Femur (tissue), 1 donor: ENCODE results near the gene TBC1D23.
"Not testable (repeated sequence)": the region's sequence is repeated elsewhere in the genome, so short reads cannot be mapped to it uniquely, and the experiment has no call there.

ENCODE experiments used
- DNase-seq: peaks from one replicate; pipeline ENCODE4 v3.0.0-alpha.2; 2017

Gene TBC1D23

DNA sequence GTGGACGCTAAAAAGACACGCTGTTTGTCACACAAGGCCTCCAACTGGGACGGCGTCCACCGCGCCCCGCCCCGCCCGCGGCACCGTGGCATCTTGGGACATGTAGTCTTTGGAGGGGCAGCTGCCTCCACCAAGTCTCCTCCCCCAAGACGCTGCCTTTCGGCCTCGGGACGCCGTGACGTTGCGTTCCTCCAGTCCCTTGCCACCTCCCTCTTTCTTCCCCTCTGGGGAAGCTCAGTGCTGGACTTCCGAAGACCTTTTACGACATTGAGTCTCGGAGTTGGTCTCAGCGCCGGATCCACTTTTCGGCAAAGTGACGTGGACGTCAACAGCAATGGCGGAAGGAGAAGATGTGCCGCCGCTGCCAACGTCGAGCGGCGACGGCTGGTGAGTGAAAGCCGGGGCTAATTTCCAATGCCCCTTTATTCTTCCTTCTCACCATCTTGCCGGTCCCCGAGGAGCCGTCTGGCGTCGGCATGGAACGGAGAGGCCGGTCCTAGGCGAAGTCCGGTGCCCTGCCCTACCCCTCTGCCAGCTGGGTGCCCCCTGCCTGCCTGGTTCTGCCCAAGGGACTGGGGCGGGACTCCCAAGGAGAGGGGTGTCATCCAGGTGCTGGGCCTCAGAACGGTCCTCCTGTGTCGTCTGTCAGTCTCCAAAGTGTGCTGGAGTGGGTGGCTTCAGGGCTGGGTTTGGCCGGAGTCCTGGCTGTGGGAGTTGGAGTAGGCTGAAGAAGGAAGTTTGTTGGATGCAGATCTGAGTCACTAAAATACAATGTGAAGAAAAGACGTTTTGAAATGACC is at the start of gene TBC1D23:
Gene TBC1D23 (plus strand): TSS at position 308 of the 800 bp plus-strand sequence. CDS start 27 bp downstream, at position 335.
- DNase-seq, result peak; percentile 100

- no peak for DNase-seq
These were observed 46.8 kb upstream of the TBC1D23 start for GRCh38 chr3:100213891-100214573.

DNA sequence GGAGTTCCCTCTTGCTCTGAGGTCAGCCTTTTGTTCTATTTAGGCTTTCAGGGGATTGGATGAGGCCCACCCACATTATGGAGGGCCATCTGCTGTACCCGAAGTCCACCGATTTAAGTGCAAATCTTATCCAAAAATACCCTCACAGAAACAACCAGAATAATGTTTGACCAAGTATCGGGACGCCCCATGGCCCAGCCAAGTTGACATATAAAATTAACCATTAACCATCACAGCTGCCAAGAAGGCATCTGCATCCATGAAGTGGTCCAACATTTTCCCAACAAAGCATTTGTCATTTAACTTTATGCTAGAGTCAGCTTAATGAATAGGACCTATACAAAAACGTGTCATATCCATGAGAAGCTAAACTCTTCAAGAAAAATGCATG is 46.2 kb upstream of the TBC1D23 start:
- no peak for DNase-seq

- no peak for DNase-seq
These were observed 44.1 kb upstream of the TBC1D23 start for GRCh38 chr3:100216713-100217112.

GRCh38 chr3:100221159-100221558 is 39.6 kb upstream of the TBC1D23 start:
- no peak for DNase-seq

GRCh38 chr3:100225193-100225592 is 35.6 kb upstream of the TBC1D23 start:
- no peak for DNase-seq

DNA sequence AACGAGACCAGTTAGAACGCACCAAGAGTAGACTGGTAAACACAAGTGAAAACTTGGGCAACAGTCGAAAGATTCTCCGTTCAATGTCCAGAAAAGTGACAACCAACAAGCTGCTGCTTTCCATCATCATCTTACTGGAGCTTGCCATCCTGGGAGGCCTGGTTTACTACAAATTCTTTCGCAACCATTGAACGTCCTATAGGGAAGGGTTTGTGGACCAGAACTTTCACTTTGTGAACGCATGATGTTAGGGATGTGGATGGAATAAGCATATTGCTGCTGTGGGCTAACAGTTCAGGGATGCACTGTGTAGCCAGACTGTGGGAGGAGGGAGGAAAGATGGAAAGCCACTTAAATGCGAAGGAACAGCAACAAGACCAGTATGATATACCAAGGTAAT is 34.9 kb upstream of the TBC1D23 start:
- no peak for DNase-seq

GRCh38 chr3:100226712-100227429 is 33.9 kb upstream of the TBC1D23 start:
- DNase-seq, result no peak

- DNase-seq, result peak; percentile 47
These were observed 33.3 kb upstream of the TBC1D23 start for GRCh38 chr3:100227511-100227921.

- DNase-seq, result no peak
These were observed 32.5 kb upstream of the TBC1D23 start for GRCh38 chr3:100228247-100228646.

- not testable (repeated sequence) for DNase-seq
These were observed 31.6 kb upstream of the TBC1D23 start for GRCh38 chr3:100229188-100229587.

- no peak for DNase-seq
These were observed 30.1 kb upstream of the TBC1D23 start for GRCh38 chr3:100230710-100231109.

DNA sequence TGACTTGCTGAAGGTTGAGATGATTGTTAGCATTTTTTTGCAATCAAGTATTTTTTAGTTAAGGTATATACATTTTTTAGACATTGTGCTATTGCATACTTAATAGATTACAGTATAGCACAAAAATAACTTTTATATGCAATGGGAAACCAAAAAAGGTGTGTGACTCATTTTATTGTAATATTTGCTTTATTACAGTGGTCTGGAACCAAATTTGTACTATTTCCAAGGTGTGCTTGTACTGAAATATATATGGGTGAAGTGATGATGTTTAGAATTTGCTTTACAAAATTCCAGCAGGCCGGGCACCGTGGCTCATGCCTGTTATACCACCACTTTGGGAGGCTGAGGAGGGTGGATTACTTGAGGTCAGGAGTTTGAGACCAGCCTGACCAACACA is 29.1 kb upstream of the TBC1D23 start:
- no peak for DNase-seq

GRCh38 chr3:100234364-100234763 is 26.4 kb upstream of the TBC1D23 start:
- DNase-seq, result no peak

GRCh38 chr3:100238599-100238998 is 22.2 kb upstream of the TBC1D23 start:
- DNase-seq, result no peak

GRCh38 chr3:100242471-100242870 is 18.3 kb upstream of the TBC1D23 start:
- DNase-seq, result not testable (repeated sequence)

DNA sequence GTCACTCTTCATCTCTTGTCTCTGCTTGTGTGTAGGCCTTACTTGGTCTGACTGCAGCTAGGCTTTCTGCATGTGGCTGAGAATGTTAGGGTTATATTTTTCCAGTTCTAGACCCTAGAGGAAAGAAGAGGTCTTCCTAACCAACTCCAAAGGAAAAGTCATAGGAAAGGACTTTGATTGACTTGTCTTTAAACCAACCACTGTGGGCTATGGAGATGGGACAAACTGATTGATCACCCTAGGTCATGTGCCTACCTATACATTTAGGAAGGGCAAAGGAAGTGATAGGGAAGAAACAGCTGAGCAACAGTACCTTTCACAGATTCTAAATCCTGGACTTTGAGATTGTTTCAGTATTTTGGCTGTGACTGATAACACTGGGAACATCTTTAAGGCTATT is 16.5 kb upstream of the TBC1D23 start:
- DNase-seq, result no peak

DNA sequence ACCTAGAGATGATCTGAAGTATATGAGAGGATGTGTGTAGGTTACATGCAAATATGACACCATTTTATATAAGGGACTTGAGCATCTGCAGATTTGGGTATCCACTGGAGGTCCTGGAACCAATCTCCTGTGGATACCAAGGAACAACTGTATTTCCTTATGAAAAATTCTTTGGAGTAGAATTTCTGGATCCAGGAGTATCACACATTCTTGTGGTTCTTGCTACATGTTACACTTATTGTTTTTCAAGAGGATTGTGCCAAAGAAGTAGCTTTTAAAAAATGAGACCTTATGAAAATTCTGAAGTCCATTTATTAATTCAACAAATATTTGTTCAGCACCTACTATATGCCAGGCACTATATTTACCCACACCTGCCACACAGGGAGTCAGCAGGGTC is 15.7 kb upstream of the TBC1D23 start:
- DNase-seq, result no peak

DNA sequence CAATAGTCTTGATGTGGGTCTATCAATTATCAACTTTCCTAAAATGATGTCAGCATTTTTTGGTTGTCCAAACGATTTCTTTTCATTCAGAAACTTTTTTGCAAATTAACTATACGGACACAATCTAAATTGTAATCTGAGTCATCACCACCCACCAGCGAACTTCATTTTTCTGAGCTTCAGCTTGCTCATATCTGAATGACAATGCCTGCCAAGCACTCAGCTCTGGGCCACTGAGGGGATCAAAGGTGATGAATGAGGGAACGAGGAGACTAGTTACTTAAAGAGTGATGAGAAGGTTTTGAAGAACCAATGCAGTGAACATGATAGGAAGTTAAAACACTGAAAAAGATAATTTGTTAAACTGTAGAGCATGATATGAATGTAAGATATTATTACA is 14.9 kb upstream of the TBC1D23 start:
- no peak for DNase-seq

DNA sequence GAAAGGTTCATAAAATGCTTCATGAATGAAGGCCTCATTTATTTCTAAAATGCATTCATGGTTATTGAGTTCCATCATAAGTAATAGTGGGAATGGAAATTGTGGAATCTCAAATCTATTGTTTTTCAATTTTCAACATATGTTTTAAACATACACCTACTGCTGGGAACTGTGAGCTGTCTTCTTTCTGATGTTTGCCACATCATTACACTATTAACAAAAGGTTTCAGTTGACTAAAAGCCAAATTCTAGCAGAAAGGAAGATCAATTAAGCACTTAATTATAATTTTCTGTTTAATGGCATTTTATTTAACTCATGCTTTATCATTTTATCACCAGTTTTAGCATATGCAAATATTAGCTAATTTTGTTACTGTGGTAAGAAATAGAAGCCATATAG is 13.8 kb upstream of the TBC1D23 start:
- no peak for DNase-seq

DNA sequence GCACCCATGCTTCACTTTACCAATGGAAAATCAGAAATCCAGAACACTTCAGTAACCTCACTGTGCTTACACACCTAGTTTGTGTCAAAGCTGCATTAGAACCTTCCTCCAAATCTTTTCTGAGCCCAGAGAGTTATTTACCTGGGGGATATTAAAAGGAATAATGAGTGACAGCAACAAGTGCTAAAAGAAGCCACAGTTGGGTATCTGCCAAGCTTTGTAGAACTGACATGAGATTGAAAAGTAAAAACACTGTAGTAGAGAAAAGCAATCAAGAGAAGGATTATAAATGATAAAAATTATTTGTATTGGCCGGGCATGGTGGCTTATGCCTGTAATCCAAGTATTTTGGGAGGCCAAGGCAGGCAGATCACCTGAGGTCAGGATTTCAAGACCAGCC is 8.8 kb upstream of the TBC1D23 start:
- no peak for DNase-seq

DNA sequence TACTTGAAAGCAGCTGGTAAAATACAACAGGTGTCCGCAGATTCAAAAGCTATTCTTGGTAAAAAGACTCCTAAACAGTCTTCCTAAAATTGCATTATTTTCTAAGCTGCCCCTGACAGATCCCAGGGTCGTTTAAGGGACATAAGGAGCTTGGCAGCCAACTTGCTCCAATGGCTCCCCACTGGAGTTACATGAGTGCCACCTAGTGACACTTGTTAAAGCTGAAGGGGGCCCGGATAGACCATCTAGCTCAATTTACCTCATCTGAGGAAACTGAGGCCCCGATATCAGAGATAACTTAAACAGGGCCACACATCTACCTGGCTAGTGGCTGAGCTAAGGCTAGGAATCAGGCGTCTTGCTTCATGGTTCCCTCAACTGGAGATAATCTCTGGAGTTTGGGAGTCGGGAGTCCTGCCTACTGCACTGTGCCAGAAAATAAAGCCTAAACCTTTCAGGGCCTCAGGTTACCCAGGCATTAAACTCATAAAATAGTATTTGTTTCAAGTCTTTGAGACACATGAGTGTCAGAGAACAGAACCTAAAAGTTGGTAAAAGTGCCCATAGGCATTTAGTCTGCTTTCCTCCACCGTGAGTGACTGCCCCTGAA is 6.5 kb upstream of the TBC1D23 start:
- DNase-seq, result peak; percentile 80

DNA sequence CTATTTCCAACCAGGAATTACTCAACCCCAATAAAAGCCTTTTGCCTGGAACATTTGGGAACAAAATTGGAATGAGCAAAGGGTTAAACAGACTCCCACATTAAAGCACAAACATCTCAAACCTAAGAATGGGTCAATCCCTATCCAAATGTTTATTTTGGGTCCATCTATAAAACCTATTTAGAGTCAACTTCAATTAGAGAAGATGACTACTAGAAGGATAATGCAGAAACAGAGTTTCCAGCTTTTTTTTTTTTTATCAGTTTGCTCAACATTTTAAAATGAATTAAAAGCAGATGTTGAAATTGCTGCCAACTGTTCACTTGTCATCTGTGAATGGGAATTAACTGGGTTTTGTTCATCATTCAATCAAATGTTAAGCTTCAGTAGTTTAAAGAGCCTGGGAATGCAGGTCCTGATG is 4.1 kb upstream of the TBC1D23 start:
- DNase-seq, result no peak
